MM.1S (cell line): ENCODE data around the gene PTGER3.

Experiments
- CTCF ChIP-seq: fragments of 300-600 bp; sonication (generic); IDR thresholded peaks from 2 replicates; pipeline ENCODE4 v1.5.1; 2016; ENCODE audit warnings: antibody characterized with exemption, low read length, mixed read lengths
- EZH2 ChIP-seq: fragments of 300-600 bp; sonication (generic); optimal IDR thresholded peaks from 2 replicates; pipeline ENCODE3; 2017; ENCODE audit warnings: low read depth, mild to moderate bottlenecking, antibody characterized with exemption, low read length, mixed read lengths

GRCh38 chr1:70948396-70949017, 99.1 kb downstream of the PTGER3 start:
- TF ChIP-seq CTCF (no peak), EZH2 (no peak)
